NOMO-1 treated with DMSO at 0.1 percent for 48 hours (cell line): ENCODE data around the gene EBLN1.

Experiments used
- DNase-seq: peaks from one replicate; lab custom pipeline; 2025; ENCODE audit not compliant: unreplicated experiment; lab: John Stamatoyannopoulos, UW

The EBLN1 gene

GRCh38 chr10:22217842-22218241, at the start of gene EBLN1:
Gene EBLN1 (minus strand): TSS chr10:22218015. CDS start chr10:22209983, 8,032 bp downstream.
- no peak for DNase-seq

GRCh38 chr10:22265839-22266537, 48.2 kb upstream of the EBLN1 start:
- DNase-seq, result no peak

GRCh38 chr10:22263106-22263505, 45.3 kb upstream of the EBLN1 start:
- no peak for DNase-seq

- DNase-seq, result peak; percentile 45
Measured at GRCh38 chr10:22259280-22259679, 41.5 kb upstream of the EBLN1 start.

- no peak for DNase-seq
Measured at GRCh38 chr10:22258471-22258870, 40.7 kb upstream of the EBLN1 start.

GRCh38 chr10:22253580-22253882, 35.7 kb upstream of the EBLN1 start:
- DNase-seq, result no peak

- DNase-seq, result peak; percentile 27
Measured at GRCh38 chr10:22252801-22253579, 35.2 kb upstream of the EBLN1 start.

GRCh38 chr10:22252224-22252800, 34.5 kb upstream of the EBLN1 start:
- DNase-seq, result peak; percentile 27

- peak; percentile 93 for DNase-seq
Measured at GRCh38 chr10:22251751-22252223, 34.0 kb upstream of the EBLN1 start.

GRCh38 chr10:22250897-22251660, 33.3 kb upstream of the EBLN1 start:
- DNase-seq, result peak; percentile 72

- DNase-seq, result no peak
Measured at GRCh38 chr10:22247636-22248035, 29.8 kb upstream of the EBLN1 start.

- DNase-seq, result peak; percentile 17
Measured at GRCh38 chr10:22246680-22247391, 29.0 kb upstream of the EBLN1 start.

GRCh38 chr10:22245567-22245966, 27.8 kb upstream of the EBLN1 start:
- no peak for DNase-seq

- DNase-seq, result no peak
Measured at GRCh38 chr10:22244855-22245254, 27.0 kb upstream of the EBLN1 start.

GRCh38 chr10:22244001-22244400, 26.2 kb upstream of the EBLN1 start:
- no peak for DNase-seq

- DNase-seq, result no peak
Measured at GRCh38 chr10:22243321-22243720, 25.5 kb upstream of the EBLN1 start.

- DNase-seq, result no peak
Measured at GRCh38 chr10:22231260-22231659, 13.4 kb upstream of the EBLN1 start.

- peak; percentile 87 for DNase-seq
Measured at GRCh38 chr10:22230158-22230833, 12.5 kb upstream of the EBLN1 start.

- DNase-seq, result no peak
Measured at GRCh38 chr10:22229802-22230157, 12.0 kb upstream of the EBLN1 start.
